A673 (cell line): ENCODE results near the gene SLC16A8. TPM values are rescaled to one million over a fixed set of nuclear protein-coding genes. Genes with fewer than 3 reads are reported as not detected.
"Not testable (repeated sequence)": the region's sequence is repeated elsewhere in the genome, so short reads cannot be mapped to it uniquely, and the experiment has no call there.

ENCODE experiments used
- BruUV-seq: library from RNA; stranded (reverse); fragments of 400-500 nt; replicated peaks from 2 replicates; lab custom pipeline; 2021; lab: Mats Ljungman, UMichigan
- CTCF ChIA-PET: fragments of 300-600 bp; sonication (Branson Sonifier 250); formaldehyde crosslinking; loops from one replicate; lab custom pipeline; 2022; ENCODE audit warnings: antibody characterized with exemption; lab: Charles Lee
- POLR2A ChIA-PET: fragments of 300-600 bp; sonication (Branson Sonifier 250); formaldehyde crosslinking; loops from one replicate; lab custom pipeline; 2022; ENCODE audit warnings: antibody characterized with exemption; ENCODE audit not compliant: low non-redundant PET; lab: Charles Lee
- DNase-seq: peaks from one replicate; pipeline ENCODE4 v3.0.0-alpha.2; 2015; ENCODE audit warnings: low spot score
- H3K27ac ChIP-seq: fragments of 200-600 bp; sonication (generic); 2 replicates; pipeline ENCODE4 v1.5.1; 2016; ENCODE audit warnings: mixed run types, low read depth, mild to moderate bottlenecking, mixed read lengths, antibody characterized with exemption, low read length; ENCODE audit not compliant: poor library complexity, severe bottlenecking
- H3K27me3 ChIP-seq: fragments of 200-600 bp; sonication (generic); replicated peaks from 2 replicates; pipeline ENCODE4 v1.6.1; 2017; ENCODE audit warnings: mixed run types, low read depth, mild to moderate bottlenecking, mixed read lengths, antibody characterized with exemption, low read length; ENCODE audit not compliant: insufficient read depth, poor library complexity
- H3K36me3 ChIP-seq: fragments of 200-600 bp; sonication (generic); 2 replicates; pipeline ENCODE4 v1.6.1; 2016; ENCODE audit warnings: mixed run types, mild to moderate bottlenecking, mixed read lengths, antibody characterized with exemption, low read length; ENCODE audit not compliant: insufficient read depth, poor library complexity, severe bottlenecking
- H3K4me1 ChIP-seq: fragments of 200-600 bp; sonication (generic); 2 replicates; pipeline ENCODE4 v1.6.1; 2017; ENCODE audit warnings: mixed run types, mild to moderate bottlenecking, mixed read lengths, antibody characterized with exemption, low read length; ENCODE audit not compliant: insufficient read depth, poor library complexity, severe bottlenecking
- H3K4me3 ChIP-seq: fragments of 200-600 bp; sonication (generic); 2 replicates; pipeline ENCODE4 v1.5.1; 2016; ENCODE audit warnings: low read depth, mixed run types, mild to moderate bottlenecking, mixed read lengths, low read length; ENCODE audit not compliant: poor library complexity, severe bottlenecking
- H3K9me3 ChIP-seq: fragments of 200-600 bp; sonication (generic); 2 replicates; pipeline ENCODE4 v1.6.1; 2016; ENCODE audit warnings: mixed run types, low read depth, mild to moderate bottlenecking, mixed read lengths, antibody characterized with exemption, low read length; ENCODE audit not compliant: poor library complexity, severe bottlenecking
- EZH2 ChIP-seq: fragments of 200-600 bp; sonication (generic); IDR thresholded peaks from 2 replicates; pipeline ENCODE4 v1.6.1; 2017; ENCODE audit warnings: borderline replicate concordance, low read depth, mild to moderate bottlenecking, mixed read lengths, antibody characterized with exemption, low read length; ENCODE audit not compliant: poor library complexity, severe bottlenecking
- intact Hi-C: fragments of 100-400 bp; cut with micrococcal nuclease; formaldehyde crosslinking; loops from one replicate; pipeline ENCODE4 v1.10.0; 2022; ENCODE audit not compliant: unreplicated experiment
- total RNA-seq: library from RNA; stranded (reverse); gene quantifications from 2 replicates; pipeline ENCODE4 v1.2.3, GENCODE V29; 2021
- TF ChIP-seq, protein P1 (sequence below): fragments of 300-800, 200-600 bp; sonication (generic); conservative IDR thresholded peaks from 2 replicates; pipeline ENCODE4 v1.5.1; 2017; ENCODE audit warnings: low read depth, mild to moderate bottlenecking, antibody characterized with exemption, low read length, moderate library complexity, mixed read lengths

The SLC16A8 gene
- total RNA-seq, 1 experiment from 2014 or later: not detected

DNA sequence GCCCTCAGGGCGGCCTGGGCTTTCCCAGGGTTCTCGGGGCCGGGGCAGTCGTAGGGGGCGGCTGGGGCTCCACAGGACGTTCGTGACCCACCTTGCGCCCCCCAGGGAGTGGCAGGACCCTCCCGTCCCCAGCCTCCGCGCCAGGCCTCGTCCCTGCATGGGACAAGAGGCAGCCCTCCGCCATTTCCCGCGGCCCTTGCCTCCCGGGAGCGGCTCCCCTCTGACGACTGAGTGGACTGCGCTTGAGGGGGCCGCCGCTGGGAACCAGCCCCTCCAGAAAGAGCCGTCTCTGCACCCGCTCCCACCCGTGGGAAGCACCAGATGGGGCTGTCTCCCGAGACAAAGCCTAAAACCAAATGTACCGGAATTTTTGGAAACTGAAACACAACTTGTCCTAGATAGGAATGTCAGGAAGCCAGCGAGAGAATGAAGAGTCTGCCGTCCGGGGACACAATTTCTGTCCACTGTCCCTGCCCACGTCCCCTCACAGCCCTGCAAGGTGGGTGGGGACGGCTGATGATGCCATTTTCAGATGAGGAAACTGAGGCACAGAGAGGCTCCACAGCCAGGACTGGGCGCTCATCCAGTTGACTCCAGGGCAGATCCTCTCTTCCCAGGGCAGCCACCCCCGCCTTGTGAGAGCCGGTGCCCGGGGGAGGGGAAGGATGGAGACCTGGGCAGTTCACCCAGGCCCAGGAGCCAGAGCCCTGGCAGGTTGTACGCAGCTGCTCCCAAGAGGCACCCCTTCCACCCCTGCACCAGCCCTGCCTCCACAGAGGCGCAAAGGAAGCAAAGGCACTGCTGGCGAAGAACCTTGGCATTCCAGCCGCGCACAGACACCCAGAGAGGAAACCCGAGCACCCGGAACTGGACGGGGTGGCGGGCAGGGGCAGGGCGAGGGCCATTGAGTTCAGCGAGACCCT is 44.8 kb downstream of the SLC16A8 start:
- intact Hi-C loops: no loop called here
- H3K9me3 ChIP-seq: no peaks in the 10 kb centered on the region
- no peak overlapping the region for H3K27ac ChIP-seq
- H3K27me3 ChIP-seq: no peaks in the 10 kb centered on the region
- no peak overlapping the region for H3K4me3 ChIP-seq
- ChIA-PET POLR2A (no interaction called here), CTCF (no interaction called here)
- no TSS peak for BruUV-seq
- no peak for DNase-seq
- no peak for TF ChIP-seq EZH2
- TF ChIP-seq, protein P1, sequence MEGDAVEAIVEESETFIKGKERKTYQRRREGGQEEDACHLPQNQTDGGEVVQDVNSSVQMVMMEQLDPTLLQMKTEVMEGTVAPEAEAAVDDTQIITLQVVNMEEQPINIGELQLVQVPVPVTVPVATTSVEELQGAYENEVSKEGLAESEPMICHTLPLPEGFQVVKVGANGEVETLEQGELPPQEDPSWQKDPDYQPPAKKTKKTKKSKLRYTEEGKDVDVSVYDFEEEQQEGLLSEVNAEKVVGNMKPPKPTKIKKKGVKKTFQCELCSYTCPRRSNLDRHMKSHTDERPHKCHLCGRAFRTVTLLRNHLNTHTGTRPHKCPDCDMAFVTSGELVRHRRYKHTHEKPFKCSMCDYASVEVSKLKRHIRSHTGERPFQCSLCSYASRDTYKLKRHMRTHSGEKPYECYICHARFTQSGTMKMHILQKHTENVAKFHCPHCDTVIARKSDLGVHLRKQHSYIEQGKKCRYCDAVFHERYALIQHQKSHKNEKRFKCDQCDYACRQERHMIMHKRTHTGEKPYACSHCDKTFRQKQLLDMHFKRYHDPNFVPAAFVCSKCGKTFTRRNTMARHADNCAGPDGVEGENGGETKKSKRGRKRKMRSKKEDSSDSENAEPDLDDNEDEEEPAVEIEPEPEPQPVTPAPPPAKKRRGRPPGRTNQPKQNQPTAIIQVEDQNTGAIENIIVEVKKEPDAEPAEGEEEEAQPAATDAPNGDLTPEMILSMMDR: no peak
- peaks cover 6% of the 10 kb centered on the region for H3K4me1 ChIP-seq
- no peaks in the 10 kb centered on the region for H3K36me3 ChIP-seq

DNA sequence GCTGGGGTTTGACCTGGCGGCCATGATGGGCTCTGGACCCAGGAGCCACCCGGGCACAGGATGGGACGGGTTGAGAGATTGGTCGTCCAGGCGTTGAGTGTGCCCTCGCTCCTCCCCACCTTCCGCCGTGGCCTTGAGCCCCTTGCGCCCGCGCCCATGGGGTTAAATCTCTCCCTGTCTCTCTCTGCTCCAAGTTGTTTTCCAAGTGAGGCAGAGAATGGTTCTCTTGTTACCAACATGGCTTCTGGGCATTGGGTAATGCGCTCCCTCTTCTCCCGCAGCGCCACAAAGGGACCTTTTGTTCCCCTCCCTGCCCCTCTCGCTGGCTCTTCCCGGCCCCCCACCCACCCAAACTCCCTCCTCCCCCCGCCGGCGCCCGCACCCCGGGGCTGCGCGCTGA is 45.6 kb downstream of the SLC16A8 start:
- BruUV-seq: no TSS peak
- no peak overlapping the region for H3K4me3 ChIP-seq
- no peaks in the 10 kb centered on the region for H3K27me3 ChIP-seq
- no peak overlapping the region for H3K27ac ChIP-seq
- intact Hi-C loops: no loop called here
- peaks cover 8% of the 10 kb centered on the region for H3K4me1 ChIP-seq
- POLR2A ChIA-PET: no interaction called here
- CTCF ChIA-PET: no interaction called here
- H3K9me3 ChIP-seq: no peaks in the 10 kb centered on the region
- no peaks in the 10 kb centered on the region for H3K36me3 ChIP-seq
- TF ChIP-seq, protein P1: no peak
- TF ChIP-seq EZH2: no peak
- no peak for DNase-seq

DNA sequence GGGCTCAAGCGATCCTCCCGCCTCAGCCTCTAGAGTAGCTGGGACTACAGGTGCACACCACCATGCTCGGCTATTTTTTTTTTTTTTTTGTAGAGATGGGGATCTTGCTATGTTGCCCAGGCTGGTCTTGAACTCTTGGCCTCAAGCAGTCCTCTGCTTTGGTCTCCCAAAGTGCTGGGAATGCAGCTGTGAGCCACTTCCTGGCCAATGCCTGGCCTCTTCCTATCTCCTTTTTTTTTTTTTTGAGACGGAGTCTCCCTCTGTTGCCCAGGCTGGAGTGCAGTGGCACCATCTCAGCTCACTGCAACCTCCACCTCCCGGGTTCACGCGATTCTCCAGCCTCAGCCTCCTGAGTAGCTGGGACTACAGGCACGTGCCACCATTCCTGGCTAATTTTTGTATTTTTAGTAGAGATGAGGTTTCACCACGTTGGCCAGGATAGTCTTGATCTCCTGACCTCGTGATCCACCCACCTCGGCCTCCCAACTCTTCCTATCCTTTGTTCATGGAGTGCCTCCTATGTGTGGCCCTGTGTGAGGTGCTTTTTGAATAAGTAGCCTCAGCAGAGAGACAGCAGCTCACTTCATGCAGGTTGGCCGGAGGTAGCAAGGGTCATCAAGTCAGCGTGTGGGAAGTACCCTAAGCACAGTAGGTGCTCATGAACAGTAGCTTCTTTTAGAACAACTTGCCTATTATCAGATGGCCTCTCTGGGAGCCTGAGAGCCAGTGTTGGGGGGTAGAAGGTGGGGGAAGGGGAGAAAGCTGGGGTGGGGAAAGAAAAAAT is 46.4 kb downstream of the SLC16A8 start:
- H3K27ac ChIP-seq, DNase-seq, H3K36me3 ChIP-seq, intact Hi-C loops, H3K27me3 ChIP-seq, BruUV-seq, H3K4me3 ChIP-seq, H3K9me3 ChIP-seq, POLR2A ChIA-PET, H3K4me1 ChIP-seq: not testable (repeated sequence)
- CTCF ChIA-PET: interaction anchor here (0.5 to 0.7 kb wide), 2 partner anchors 13 to 966 kb away, joined by 4 to 8 read pairs; no protein-coding TSS in a partner anchor
